GM21576 (cell line): ENCODE results near the gene AKT1.

Experiments
- ATAC-seq: cut with Tn5 transposase; IDR thresholded peaks from one replicate; pipeline ENCODE4 v1.9.1; 2021; ENCODE audit warnings: mild to moderate bottlenecking, moderate library complexity; ENCODE audit not compliant: unreplicated experiment

Gene AKT1

DNA sequence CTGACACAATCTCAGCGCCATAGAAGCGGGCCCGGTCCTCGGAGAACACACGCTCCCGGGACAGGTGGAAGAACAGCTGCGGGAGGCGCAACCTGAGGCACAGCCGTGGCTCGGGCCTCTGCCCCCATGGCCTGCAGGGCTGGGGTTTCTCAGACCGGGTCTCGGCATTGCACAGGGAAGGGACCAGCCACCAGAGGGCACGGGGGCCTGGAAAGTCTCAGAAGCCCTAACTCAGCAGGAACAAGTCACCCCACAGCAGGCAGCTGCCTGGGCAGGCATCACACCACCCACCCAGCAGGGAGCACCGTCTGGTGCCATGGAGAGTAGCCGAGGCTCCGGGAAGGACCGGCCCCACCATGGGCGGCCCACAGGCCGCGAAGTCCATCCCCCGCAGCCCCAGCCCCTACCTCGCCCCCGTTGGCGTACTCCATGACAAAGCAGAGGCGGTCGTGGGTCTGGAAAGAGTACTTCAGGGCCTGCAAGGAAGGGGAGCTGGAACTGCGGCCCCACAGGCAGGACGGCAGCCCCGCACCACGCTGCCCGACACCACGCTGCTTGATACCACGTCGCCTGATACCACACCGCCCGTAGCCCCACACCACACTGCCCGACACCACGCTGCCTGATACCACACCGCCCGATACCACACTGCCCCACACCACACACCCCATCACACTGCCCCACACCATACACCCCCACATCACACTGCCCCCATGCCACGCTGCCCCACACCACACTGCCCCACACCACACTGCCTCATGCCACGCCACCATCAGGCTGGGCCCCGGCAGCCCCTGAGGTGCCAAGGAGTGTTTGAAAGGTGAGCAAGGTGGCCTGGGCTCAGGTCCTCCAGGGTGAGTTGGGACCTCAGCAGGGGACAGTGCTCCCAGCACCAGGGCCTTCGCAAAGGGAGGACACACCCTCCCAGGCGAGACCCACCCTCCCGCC, 21.8 kb downstream of the AKT1 start:
- no peak for ATAC-seq

DNA sequence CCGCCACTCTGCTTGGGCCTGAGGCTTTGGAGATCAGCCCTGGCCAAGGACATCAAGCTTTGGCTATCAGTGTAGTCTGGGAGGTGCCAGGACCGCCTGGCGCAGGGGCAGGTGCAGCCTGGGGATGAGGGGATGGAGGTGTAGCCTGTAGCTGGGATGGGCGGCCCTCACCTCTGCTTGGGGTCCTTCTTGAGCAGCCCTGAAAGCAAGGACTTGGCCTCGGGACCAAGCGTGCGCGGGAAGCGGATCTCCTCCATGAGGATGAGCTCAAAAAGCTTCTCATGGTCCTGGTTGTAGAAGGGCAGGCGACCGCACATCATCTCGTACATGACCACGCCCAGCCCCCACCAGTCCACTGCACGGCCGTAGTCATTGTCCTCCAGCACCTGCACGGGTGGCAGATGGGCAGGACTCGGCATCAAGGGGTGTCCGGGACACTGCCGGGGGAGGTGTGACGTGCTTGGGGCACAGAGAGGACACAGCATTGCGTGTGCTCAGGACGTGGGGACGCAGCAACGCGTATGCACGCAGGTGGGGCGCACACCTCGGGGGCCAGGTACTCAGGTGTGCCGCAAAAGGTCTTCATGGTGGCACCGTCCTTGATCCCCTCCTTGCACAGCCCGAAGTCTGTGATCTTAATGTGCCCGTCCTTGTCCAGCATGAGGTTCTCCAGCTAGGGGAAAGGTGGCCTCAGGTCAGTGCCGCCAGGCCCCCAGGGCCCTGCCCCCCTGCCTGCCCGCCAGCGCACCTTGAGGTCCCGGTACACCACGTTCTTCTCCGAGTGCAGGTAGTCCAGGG, 22.6 kb downstream of the AKT1 start:
- ATAC-seq: no peak

GRCh38 chr14:104771918-104772706, 23.4 kb downstream of the AKT1 start:
- ATAC-seq: no peak

DNA sequence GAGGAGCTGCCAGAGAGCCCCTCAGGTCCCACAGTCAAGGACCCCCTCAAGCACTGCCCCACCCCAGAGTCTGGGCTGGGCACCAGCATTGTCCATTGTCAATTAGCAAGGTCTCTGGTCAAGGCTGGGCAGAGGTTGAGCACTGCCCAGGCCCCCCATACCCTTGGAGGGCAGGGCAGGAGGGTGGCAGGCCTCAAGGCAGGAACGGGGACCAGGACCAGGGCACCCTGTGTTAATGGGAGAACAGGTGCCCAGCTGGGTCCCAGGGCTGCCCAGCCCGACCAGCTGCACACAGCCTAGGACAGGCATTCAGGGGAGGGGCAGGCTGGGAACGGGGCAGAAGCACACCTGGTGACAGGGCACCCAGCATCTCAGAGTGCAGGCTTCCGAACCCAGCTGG, 24.2 kb downstream of the AKT1 start:
- no peak for ATAC-seq

DNA sequence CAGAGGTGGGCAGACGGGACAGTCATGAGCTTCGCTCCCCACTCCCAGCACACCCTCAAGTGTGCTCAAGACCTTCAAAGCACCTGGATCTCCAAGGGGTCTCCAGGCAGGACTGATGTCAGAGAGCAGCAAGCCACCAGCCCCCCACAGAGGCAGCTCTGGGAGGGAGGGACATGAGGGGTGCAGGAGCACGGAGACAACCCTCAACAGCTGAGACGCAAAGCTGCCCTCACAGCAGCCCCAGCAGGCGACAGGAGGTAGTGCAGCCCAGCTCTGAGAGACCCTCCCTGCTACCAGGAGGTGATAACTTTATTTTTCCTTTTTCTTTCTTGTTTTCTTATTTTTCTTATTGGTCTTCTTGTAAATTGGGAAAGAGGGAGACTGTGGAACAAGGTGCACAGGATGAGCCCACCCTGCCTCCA, 24.7 kb downstream of the AKT1 start:
- no peak for ATAC-seq

DNA sequence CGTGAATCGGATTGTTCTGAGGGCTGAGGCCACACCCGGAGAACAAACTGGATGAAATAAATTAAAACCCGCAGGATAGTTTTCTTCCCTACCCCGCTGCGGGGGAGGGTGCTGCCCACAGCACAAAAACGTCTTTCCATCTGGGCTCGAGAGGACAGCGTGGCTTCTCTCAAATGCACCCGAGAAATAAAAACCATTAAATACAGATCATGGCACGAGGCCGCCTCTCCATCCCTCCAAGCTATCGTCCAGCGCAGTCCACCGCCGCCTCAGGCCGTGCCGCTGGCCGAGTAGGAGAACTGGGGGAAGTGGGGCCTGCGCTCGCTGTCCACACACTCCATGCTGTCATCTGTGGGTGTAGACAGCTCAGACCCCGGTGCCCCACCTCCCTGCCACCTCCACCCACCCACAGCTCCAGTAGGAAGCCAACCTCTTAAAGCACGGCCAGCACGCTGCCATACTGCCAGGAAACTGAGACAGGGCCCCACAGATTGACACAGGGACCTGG, 25.4 kb downstream of the AKT1 start:
- no peak for ATAC-seq

DNA sequence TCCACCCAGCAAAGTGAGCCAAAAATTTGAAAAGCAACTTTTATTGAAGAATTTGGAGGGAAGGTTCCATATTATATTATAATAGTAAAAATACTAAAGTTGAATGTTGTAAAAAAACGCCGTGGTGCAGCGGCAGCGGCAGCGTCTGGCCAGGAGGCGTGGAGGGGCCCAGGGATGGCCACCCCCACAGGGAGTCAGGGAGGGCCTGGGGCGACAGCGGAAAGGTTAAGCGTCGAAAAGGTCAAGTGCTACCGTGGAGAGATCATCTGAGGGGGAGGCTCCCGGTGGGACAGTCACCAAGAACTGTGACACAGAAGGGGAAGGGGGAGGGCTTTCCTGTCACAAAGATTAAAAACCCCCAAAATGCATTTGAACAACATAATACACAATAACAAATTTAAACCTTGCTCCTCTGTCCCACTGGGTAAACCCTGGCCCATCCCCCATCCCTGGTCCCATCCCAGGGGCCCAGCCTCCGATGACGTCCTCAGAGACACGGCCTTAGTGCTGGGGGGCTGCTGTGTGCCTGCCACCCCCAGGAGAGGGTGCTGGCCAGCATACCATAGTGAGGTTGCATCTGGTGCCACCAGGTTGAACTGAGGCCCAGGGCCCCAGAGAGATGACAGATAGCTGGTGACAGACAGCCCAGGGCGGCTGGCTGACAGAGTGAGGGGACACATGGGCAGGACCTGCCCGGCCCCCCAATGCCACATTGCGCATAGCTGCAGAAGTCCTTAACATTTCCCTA, 26.1 kb downstream of the AKT1 start:
- ATAC-seq: no peak

GRCh38 chr14:104768437-104769323, 26.9 kb downstream of the AKT1 start:
- peak; percentile 68 for ATAC-seq

- no peak for ATAC-seq
Measured at GRCh38 chr14:104767634-104767918, 28.0 kb downstream of the AKT1 start.

- no peak for ATAC-seq
Measured at GRCh38 chr14:104766863-104767633, 28.5 kb downstream of the AKT1 start.

- ATAC-seq: no peak
Measured at GRCh38 chr14:104766256-104766862, 29.2 kb downstream of the AKT1 start.

DNA sequence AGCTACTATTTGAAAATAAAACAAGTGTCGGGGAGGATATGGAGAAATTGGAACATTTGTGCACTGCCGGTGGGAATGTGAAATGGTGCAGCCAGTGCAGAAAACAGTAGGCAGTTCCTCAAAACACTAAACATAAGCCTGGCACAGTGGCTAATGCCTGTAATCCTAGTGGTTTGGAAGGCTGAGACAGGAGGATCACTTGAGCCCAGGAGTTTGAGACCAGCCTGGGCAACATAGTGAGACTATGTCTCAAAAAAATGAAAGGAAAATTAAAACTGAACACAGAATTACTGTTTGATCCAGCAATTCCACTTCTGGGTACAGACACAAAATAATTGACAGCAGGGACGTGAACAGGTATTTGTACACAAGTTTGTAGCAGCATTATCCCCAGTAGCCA, 30.0 kb downstream of the AKT1 start:
- ATAC-seq: no peak

DNA sequence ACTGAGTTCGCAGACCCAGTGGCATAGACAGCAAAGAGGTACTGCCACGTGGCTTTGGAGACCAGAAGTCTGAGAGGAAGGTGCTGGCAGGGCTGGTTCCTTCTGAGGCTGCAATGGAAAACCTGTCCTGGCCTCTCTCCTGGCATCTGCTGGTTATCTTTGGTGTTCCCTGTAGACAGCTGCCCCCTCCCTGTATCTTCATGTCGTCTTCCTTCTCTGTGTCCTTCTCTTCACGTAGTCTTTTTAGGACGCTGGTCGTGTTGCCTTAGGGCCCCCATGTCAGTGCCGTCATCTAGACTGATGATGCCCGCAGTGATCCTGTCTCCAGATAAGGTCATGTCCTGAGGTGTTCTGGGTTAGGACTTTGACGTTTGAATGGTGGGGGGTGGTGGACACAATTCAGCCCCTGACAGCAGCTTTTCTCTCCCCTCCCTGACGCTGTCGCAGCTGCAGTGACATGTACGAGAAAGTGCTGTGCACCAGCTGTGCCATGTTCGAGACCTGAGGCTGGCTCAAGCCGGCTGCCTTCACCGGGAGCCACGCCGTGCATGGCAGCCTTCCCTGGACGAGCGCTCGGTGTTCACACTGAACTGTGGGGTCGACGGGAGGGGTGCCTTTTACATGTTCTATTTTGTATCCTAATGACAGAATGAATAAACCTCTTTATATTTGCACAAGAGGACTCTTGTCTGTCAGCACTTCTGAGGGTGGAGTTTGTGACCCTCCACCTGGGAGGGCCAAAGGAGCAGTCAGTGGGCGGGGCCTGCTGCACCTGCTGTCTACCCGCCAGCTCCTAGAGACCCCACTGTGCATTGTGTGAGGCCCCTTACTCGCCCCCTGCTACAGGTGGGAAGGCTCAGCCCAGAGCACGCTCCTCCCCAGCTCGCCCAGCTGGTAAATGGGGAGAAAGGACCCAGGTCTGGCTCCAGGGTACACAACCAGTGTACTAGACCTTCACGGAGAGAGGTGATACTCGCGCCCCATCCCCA, 36.3 kb downstream of the AKT1 start:
- no peak for ATAC-seq

DNA sequence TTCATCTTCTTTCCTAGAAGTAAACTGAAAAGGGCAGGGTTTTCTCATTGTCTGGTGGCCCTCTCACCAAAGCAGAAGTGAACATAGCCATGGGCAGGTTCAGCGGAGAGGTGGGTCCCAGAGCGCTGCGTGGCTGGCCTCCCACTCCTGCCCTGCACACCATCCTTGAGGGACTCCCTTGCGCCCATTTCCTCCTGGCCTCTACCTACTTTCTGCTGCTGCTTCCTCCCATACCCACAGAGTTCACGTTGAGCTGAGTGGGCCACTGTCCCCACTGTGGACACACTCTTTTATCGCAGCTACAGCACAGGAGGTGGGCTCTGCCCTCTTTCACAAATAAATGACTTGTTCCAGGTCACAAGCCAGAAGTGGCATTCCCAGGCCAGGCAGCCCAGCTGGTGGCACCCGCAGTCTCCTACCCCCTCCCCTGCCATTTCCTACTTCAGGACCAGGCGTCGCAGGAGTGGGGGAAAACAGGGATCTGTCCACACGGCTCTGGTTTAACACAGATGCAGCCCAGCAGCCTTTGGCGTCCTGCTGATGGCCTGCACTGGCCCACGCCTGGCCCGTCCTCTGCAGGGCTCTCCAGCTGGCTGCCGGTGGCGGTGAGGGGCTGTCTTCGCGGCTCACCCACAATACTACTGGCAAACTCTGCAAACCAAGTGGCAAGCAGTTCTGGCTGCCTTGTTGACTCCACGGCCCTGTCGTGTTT, 37.7 kb downstream of the AKT1 start:
- ATAC-seq: no peak

DNA sequence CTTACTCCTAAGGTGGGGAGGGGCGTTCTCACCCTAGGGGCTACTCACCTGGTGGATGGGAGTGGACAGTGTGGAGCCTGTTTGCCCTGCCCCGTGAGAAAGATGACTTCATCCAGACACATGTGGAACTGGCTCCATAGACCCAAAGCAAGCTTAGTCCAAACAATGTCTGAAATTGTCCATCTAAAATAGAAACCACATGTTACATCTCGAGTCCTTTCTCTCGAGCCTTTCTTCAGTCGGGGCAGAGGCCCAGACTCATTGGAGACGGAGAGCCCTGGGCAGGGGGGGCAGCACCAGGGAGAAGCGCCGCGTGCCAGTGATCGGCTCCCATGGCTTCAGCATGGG, 38.3 kb downstream of the AKT1 start:
- ATAC-seq: no peak

- no peak for ATAC-seq
Measured at GRCh38 chr14:104756477-104757237, 38.9 kb downstream of the AKT1 start.
